HEK293T (cell line): ENCODE data around the gene HMCES.

Source experiments
- CTCF ChIA-PET: fragments of 350-600 bp; formaldehyde crosslinking; extraction: SDS; loops from one replicate; lab custom pipeline; 2021; ENCODE audit warnings: antibody characterized with exemption, inconsistent platforms; lab: Yijun Ruan, JAX
- POLR2A ChIA-PET: fragments of 350-600 bp; formaldehyde crosslinking; extraction: SDS; loops from one replicate; lab custom pipeline; 2020; ENCODE audit warnings: antibody characterized with exemption, inconsistent platforms; lab: Yijun Ruan, JAX
- DNase-seq: peaks from one replicate; pipeline ENCODE4 v3.0.0; 2012; ENCODE audit warnings: mixed read lengths; ENCODE audit errors: extremely low spot score
- ARNT ChIP-seq: fragments of 450-650 bp; IDR thresholded peaks from 2 replicates; pipeline ENCODE4 v1.6.1; 2017; ENCODE audit warnings: mild to moderate bottlenecking
- BHLHE40 ChIP-seq: fragments of 450-650 bp; IDR thresholded peaks from 2 replicates; pipeline ENCODE4 v1.6.1; 2016; ENCODE audit warnings: mild to moderate bottlenecking, moderate library complexity, borderline replicate concordance
- CTBP1 ChIP-seq: fragments of 450-650 bp; IDR thresholded peaks from 2 replicates; pipeline ENCODE4 v1.6.1; 2016; ENCODE audit warnings: borderline replicate concordance
- ELF4 ChIP-seq: fragments of 450-650 bp; IDR thresholded peaks from 2 replicates; pipeline ENCODE4 v1.6.1; 2017; ENCODE audit warnings: antibody characterized with exemption
- FOXA1 ChIP-seq: fragments of 450-650 bp; IDR thresholded peaks from 2 replicates; pipeline ENCODE4 v1.6.1; 2016; ENCODE audit warnings: mild to moderate bottlenecking
- FOXK2 ChIP-seq: fragments of 450-650 bp; IDR thresholded peaks from 2 replicates; pipeline ENCODE4 v1.6.1; 2016; ENCODE audit warnings: mild to moderate bottlenecking
- FOXM1 ChIP-seq: fragments of 450-650 bp; IDR thresholded peaks from 2 replicates; pipeline ENCODE4 v1.6.1; 2017; ENCODE audit warnings: mild to moderate bottlenecking, borderline replicate concordance
- HDGF ChIP-seq: fragments of 450-650 bp; IDR thresholded peaks from 2 replicates; pipeline ENCODE4 v1.6.1; 2017; ENCODE audit warnings: antibody characterized with exemption, borderline replicate concordance
- L3MBTL2 ChIP-seq: fragments of 450-650 bp; conservative IDR thresholded peaks from 2 replicates; pipeline ENCODE4 v1.6.1; 2016; ENCODE audit warnings: mild to moderate bottlenecking
- LEF1 ChIP-seq: fragments of 450-650 bp; IDR thresholded peaks from 2 replicates; pipeline ENCODE4 v1.6.1; 2017; ENCODE audit warnings: mild to moderate bottlenecking, borderline replicate concordance
- NFRKB ChIP-seq: fragments of 450-650 bp; IDR thresholded peaks from 2 replicates; pipeline ENCODE4 v1.6.1; 2016; ENCODE audit warnings: mild to moderate bottlenecking, moderate library complexity
- SP1 ChIP-seq: fragments of 450-650 bp; IDR thresholded peaks from 2 replicates; pipeline ENCODE4 v1.6.1; 2017
- SUZ12 ChIP-seq: fragments of 450-650 bp; IDR thresholded peaks from 2 replicates; pipeline ENCODE4 v1.6.1; 2016; ENCODE audit warnings: mild to moderate bottlenecking
- TARDBP ChIP-seq: fragments of 450-650 bp; IDR thresholded peaks from 2 replicates; pipeline ENCODE4 v1.6.1; 2016
- ZNF384 ChIP-seq: fragments of 450-650 bp; IDR thresholded peaks from 2 replicates; pipeline ENCODE4 v1.6.1; 2016
- TF ChIP-seq, protein P1 (sequence below): fragments of 450-650 bp; IDR thresholded peaks from 2 replicates; pipeline ENCODE4 v1.6.1; 2016

Gene HMCES

DNA sequence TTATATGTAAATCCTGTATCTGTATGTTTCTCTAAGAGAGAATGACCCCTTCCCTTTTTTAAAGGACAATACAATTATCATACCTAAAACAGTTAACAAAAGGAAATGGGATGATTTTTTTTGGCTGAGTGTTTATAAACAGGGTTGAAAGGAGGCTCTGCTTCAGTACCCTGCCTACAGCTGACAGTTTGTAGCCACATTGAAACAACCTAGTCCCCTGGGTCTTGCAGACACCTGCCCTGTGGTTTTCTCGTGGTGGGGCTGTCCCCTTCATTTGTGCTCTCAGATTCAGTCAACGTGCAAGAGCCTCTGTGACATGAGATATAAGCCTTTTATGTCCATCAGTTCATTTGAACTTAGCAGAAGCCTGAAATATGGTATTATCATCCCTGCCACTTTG lies 2.3 kb upstream of the HMCES start:
- DNase-seq: no peak
- POLR2A ChIA-PET: no interaction called here
- TF ChIP-seq SP1 (no peak), TARDBP (no peak), FOXA1 (no peak), SUZ12 (no peak), FOXK2 (no peak), ZNF384 (no peak), ELF4 (no peak), HDGF (no peak)
- TF ChIP-seq, protein P1, sequence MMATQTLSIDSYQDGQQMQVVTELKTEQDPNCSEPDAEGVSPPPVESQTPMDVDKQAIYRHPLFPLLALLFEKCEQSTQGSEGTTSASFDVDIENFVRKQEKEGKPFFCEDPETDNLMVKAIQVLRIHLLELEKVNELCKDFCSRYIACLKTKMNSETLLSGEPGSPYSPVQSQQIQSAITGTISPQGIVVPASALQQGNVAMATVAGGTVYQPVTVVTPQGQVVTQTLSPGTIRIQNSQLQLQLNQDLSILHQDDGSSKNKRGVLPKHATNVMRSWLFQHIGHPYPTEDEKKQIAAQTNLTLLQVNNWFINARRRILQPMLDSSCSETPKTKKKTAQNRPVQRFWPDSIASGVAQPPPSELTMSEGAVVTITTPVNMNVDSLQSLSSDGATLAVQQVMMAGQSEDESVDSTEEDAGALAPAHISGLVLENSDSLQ: no peak
- CTCF ChIA-PET: no interaction called here

DNA sequence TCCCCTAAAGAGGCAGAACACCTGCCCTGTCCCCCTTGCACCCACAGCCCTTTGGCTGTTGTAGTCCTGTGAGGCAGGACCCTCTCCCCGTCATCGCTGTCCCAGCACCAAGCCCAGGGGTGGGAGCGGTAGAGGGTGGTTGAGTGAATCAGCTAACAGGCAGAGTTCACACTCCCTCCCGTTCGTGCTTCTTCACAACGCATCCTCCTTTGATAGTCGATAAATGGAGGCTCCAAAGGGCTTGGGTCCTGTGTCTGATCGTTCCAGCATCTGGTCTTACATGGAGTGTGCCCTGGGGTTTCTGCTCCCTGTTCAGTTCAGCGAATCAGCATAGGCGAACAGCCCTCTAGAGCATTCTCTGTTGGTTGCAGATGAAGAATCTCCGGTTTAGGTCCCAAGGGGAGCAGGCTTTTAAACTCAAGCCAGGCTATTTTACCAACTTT lies 820 bp upstream of the HMCES start:
- peak; percentile 14 for DNase-seq
- POLR2A ChIA-PET: interaction anchor here (1.2 to 4.4 kb wide), 2 partner anchors 37 to 251 kb away, joined by 3 to 60 read pairs; a partner anchor contains a TSS
- TF ChIP-seq, protein P1: no peak
- peak; percentile 67; the same call in 1 of the 2 replicates for TF ChIP-seq HDGF
- CTCF ChIA-PET: interaction anchor here (1.0 kb wide), 1 partner anchor 38 kb away, joined by 3 read pairs; a partner anchor contains a TSS

DNA sequence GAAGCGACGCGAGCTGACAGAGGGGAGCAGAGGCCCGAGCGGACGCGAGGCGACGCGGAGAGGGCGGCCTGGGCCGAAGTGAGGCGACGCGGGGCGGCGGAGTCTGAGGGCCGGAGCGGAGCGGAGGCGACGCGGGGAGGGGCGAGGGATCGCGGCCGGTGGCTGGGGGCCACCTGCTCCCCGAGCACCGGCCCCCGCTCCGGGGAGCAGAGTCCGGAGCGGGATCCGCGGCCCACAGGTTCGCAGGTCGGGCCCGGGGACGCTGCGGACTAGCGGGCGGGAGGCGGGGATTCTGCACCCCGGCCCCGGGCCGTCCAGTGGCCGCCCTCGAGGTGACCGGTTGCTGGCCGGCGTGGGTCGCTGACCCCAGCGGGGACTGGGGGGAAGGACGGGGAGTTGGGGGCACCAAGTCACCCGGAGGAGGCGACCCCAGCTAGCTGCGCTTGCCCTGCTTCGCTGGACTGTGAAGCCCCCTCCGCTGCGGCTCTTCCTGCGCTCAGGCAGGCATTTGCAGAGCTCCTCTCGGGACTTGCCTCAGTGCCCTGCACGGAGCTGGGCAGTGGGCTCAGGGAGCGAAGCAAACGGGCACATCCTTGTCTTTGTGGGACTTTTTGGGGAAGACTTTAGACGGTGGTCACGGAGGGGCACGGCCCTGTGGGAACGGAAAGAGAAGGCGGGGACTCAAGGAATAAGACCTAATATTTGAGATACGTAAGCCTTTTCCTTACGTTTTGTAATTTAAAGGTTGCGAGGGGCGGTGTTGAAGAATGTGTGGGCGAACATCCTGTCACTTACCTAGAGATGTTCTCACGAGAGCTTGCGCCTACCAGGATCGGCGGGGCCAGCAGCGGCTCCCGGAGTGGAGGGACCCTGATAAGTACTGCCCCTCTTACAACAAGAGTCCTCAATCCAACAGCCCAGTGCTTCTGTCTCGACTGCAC lies 566 bp downstream of the HMCES start:
- ChIA-PET POLR2A (interaction anchor here (0.6 to 4.4 kb wide), 7 partner anchors 10 to 253 kb away, joined by 3 to 60 read pairs (median 3); partner anchors contain the start of gene RAB43), CTCF (interaction anchor here (1.1 to 1.8 kb wide), 2 partner anchors 34 to 37 kb away, joined by 4 to 6 read pairs; a partner anchor contains a TSS)
- no peak for TF ChIP-seq FOXK2
- TF ChIP-seq BHLHE40: no peak
- no peak for TF ChIP-seq SUZ12
- TF ChIP-seq NFRKB: no peak
- no peak for TF ChIP-seq ARNT
- TF ChIP-seq TARDBP: no peak
- TF ChIP-seq, protein P1: peak; percentile 71
- TF ChIP-seq SP1: no peak
- TF ChIP-seq ELF4: no peak
- peak; percentile 56 for DNase-seq

DNA sequence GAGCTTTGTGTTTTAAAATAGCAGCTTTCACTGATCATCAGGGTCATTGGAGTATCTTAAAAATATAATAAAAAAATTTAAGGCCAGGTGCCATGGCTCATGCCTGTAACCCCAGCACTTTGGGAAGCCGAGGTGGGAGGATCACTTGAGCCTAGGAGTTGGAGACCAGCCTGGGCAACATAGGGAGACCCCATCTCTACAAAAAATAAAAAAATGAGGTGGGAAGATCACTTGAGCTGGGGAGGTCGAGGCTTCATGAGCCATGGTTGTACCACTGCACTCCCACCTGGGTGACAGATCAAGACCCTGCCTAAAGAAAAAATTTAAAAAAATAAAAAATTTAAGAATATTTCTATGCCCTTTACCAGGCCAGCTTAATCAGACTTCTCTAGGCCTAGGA lies 1.5 kb downstream of the HMCES start:
- TF ChIP-seq CTBP1: no peak
- TF ChIP-seq, protein P1: no peak
- ChIA-PET POLR2A (interaction anchor here (0.6 to 4.4 kb wide), 4 partner anchors 9 to 253 kb away, joined by 3 to 60 read pairs (median 6); a partner anchor contains a TSS), CTCF (interaction anchor here (1.1 to 1.8 kb wide), 2 partner anchors 35 to 36 kb away, joined by 4 to 6 read pairs; a partner anchor contains a TSS)
- DNase-seq: no peak

DNA sequence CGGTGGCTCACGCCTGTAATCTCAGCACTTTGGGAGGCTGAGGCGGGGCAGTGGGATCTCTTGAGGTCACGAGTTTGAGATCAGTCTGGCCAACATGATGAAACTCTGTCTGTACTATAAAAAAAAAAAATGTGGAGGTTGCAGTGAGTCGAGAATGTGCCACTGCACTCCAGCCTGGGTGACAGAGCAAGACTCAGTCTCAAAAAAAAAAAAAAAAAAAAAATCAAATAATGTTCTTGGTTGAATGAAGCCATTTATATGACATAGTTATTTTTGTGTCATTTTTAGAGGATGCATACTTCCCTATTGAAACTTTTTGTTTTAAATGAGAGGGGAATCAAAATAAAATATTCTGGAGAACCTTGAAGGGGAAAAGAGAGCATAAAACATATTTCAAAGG lies 3.1 kb downstream of the HMCES start:
- ChIA-PET CTCF (interaction anchor here (0.7 kb wide), 1 partner anchor 686 kb away, joined by 3 read pairs; no protein-coding TSS in a partner anchor), POLR2A (no interaction called here)
- TF ChIP-seq LEF1 (no peak), SUZ12 (no peak), ARNT (no peak), NFRKB (no peak), CTBP1 (no peak), FOXA1 (no peak), TARDBP (no peak), FOXM1 (no peak), ELF4 (no peak), BHLHE40 (no peak), FOXK2 (no peak), HDGF (no peak), L3MBTL2 (no peak), SP1 (no peak), ZNF384 (no peak)
- TF ChIP-seq, protein P1: no peak
- DNase-seq: no peak
